Measurements from ENCODE around the gene CDK13. TPM values are rescaled to one million over a fixed set of nuclear protein-coding genes. Genes with fewer than 3 reads are reported as not detected.

Gene CDK13
- total RNA-seq, 4 donors from 2014 or later, result 50.9 to 73.5 (median 63.5) TPM

GRCh38 chr7:39979406-39980073 is 29.5 kb downstream of the CDK13 start:
- peaks cover 49 to 67% (median 63%) of the 10 kb centered on the region in 4 donors for H3K4me1 ChIP-seq
- H3K4me3 ChIP-seq, result no peak overlapping the region
- intact Hi-C loops (cut with DNase I), result no loop called here
- TF ChIP-seq POLR2AphosphoS5 (IDR thresholded peaks at IDR 0.05), result no peak
- TF ChIP-seq POLR2A (IDR thresholded peaks at IDR 0.05; ENCODE audit: low read depth), result no peak
- TF ChIP-seq, protein P1, sequence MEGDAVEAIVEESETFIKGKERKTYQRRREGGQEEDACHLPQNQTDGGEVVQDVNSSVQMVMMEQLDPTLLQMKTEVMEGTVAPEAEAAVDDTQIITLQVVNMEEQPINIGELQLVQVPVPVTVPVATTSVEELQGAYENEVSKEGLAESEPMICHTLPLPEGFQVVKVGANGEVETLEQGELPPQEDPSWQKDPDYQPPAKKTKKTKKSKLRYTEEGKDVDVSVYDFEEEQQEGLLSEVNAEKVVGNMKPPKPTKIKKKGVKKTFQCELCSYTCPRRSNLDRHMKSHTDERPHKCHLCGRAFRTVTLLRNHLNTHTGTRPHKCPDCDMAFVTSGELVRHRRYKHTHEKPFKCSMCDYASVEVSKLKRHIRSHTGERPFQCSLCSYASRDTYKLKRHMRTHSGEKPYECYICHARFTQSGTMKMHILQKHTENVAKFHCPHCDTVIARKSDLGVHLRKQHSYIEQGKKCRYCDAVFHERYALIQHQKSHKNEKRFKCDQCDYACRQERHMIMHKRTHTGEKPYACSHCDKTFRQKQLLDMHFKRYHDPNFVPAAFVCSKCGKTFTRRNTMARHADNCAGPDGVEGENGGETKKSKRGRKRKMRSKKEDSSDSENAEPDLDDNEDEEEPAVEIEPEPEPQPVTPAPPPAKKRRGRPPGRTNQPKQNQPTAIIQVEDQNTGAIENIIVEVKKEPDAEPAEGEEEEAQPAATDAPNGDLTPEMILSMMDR (IDR thresholded peaks at IDR 0.05), result no peak
- TF ChIP-seq EP300 (IDR thresholded peaks at IDR 0.05), result no peak
- H3K27me3 ChIP-seq, result no peaks in the 10 kb centered on the region
- H3K36me3 ChIP-seq, result no peaks in the 10 kb centered on the region
- DNase-seq (ENCODE audit: extremely low spot score), result no peak
- no peaks in the 10 kb centered on the region for H3K9me3 ChIP-seq
- WGBS, result 67% methylated on average over 8 of the region's 8 CpGs
- H3K27ac ChIP-seq (replicated peaks in 1 of 4), result no peak overlapping the region

GRCh38 chr7:39985398-39985918 is 35.4 kb downstream of the CDK13 start:
- 68% methylated on average over 4 of the region's 4 CpGs for WGBS
- peaks cover 0 to 10% (median 2%) of the 10 kb centered on the region in 4 donors for H3K36me3 ChIP-seq
- TF ChIP-seq EP300 (IDR thresholded peaks at IDR 0.05) (no peak), POLR2A (IDR thresholded peaks at IDR 0.05; ENCODE audit: low read depth) (no peak), POLR2AphosphoS5 (IDR thresholded peaks at IDR 0.05) (no peak)
- TF ChIP-seq, protein P1 (IDR thresholded peaks at IDR 0.05), result no peak
- no peaks in the 10 kb centered on the region for H3K27me3 ChIP-seq
- no peak for DNase-seq (ENCODE audit: extremely low spot score)
- H3K27ac ChIP-seq (replicated peaks in 1 of 4), result no peak overlapping the region
- intact Hi-C loops (cut with DNase I), result no loop called here
- H3K9me3 ChIP-seq, result no peaks in the 10 kb centered on the region
- H3K4me3 ChIP-seq, result no peak overlapping the region
- H3K4me1 ChIP-seq, result peaks cover 17 to 54% (median 44%) of the 10 kb centered on the region in 4 donors

GRCh38 chr7:39987641-39988347 is 37.7 kb downstream of the CDK13 start:
- H3K27me3 ChIP-seq, result no peaks in the 10 kb centered on the region
- H3K27ac ChIP-seq (replicated peaks in 1 of 4), result no peak overlapping the region
- no peak for DNase-seq (ENCODE audit: extremely low spot score)
- TF ChIP-seq POLR2A (IDR thresholded peaks at IDR 0.05; ENCODE audit: low read depth), result no peak
- TF ChIP-seq POLR2AphosphoS5 (IDR thresholded peaks at IDR 0.05), result no peak
- no peak for TF ChIP-seq EP300 (IDR thresholded peaks at IDR 0.05)
- TF ChIP-seq, protein P1 (IDR thresholded peaks at IDR 0.05), result no peak
- H3K36me3 ChIP-seq, result peaks cover 0 to 14% (median 12%) of the 10 kb centered on the region in 4 donors
- peaks cover 15 to 47% (median 42%) of the 10 kb centered on the region in 4 donors for H3K4me1 ChIP-seq
- no peaks in the 10 kb centered on the region for H3K9me3 ChIP-seq
- no peak overlapping the region for H3K4me3 ChIP-seq
- WGBS, result 74% methylated on average over 9 of the region's 9 CpGs
- intact Hi-C loops (cut with DNase I), result no loop called here

GRCh38 chr7:40000734-40001315 is 50.8 kb downstream of the CDK13 start:
- TF ChIP-seq POLR2A (IDR thresholded peaks at IDR 0.05; ENCODE audit: low read depth) (no peak), POLR2AphosphoS5 (IDR thresholded peaks at IDR 0.05) (no peak), EP300 (IDR thresholded peaks at IDR 0.05) (no peak)
- TF ChIP-seq, protein P1 (IDR thresholded peaks at IDR 0.05), result no peak
- no peak for DNase-seq (ENCODE audit: extremely low spot score)
- no peak overlapping the region for H3K27ac ChIP-seq (replicated peaks in 1 of 4)
- no peaks in the 10 kb centered on the region for H3K9me3 ChIP-seq
- WGBS, result 86% methylated on average over 6 of the region's 6 CpGs
- peaks cover 0 to under 1% (median 0%) of the 10 kb centered on the region in 4 donors for H3K4me1 ChIP-seq
- no peaks in the 10 kb centered on the region for H3K27me3 ChIP-seq
- H3K4me3 ChIP-seq, result no peak overlapping the region
- intact Hi-C loops (cut with DNase I), result no loop called here
- H3K36me3 ChIP-seq, result peaks cover 0 to 31% (median 14%) of the 10 kb centered on the region in 4 donors
